HG03439 (cell line): ENCODE measurements around the gene NEURL1.

ENCODE experiments used
- ATAC-seq: cut with Tn5 transposase; IDR thresholded peaks from one replicate; pipeline ENCODE4 v1.9.1; 2021; ENCODE audit warnings: mild to moderate bottlenecking, moderate library complexity; ENCODE audit not compliant: unreplicated experiment

NEURL1 gene

GRCh38 chr10:103545366-103545765 is 51.9 kb downstream of the NEURL1 start:
- no peak for ATAC-seq

GRCh38 chr10:103545771-103546281 is 52.3 kb downstream of the NEURL1 start:
- ATAC-seq, result no peak

GRCh38 chr10:103546401-103546800 is 52.9 kb downstream of the NEURL1 start:
- no peak for ATAC-seq

GRCh38 chr10:103547391-103547946 is 54.0 kb downstream of the NEURL1 start:
- ATAC-seq, result no peak

- no peak for ATAC-seq
Measured at GRCh38 chr10:103548006-103548405, 54.5 kb downstream of the NEURL1 start.

- ATAC-seq, result no peak
Measured at GRCh38 chr10:103548581-103549348, 55.3 kb downstream of the NEURL1 start.

GRCh38 chr10:103549349-103549685 is 55.8 kb downstream of the NEURL1 start:
- no peak for ATAC-seq

- ATAC-seq, result no peak
Measured at GRCh38 chr10:103550229-103550628, 56.7 kb downstream of the NEURL1 start.

GRCh38 chr10:103551619-103552602 is 58.4 kb downstream of the NEURL1 start:
- no peak for ATAC-seq

- no peak for ATAC-seq
Measured at GRCh38 chr10:103552856-103553742, 59.6 kb downstream of the NEURL1 start.

- no peak for ATAC-seq
Measured at GRCh38 chr10:103553743-103554487, 60.4 kb downstream of the NEURL1 start.

GRCh38 chr10:103554488-103555324 is 61.2 kb downstream of the NEURL1 start:
- no peak for ATAC-seq

GRCh38 chr10:103555325-103555649 is 61.8 kb downstream of the NEURL1 start:
- ATAC-seq, result no peak

- no peak for ATAC-seq
Measured at GRCh38 chr10:103555712-103556111, 62.2 kb downstream of the NEURL1 start.

- ATAC-seq, result no peak
Measured at GRCh38 chr10:103556383-103557007, 63.0 kb downstream of the NEURL1 start.

GRCh38 chr10:103557455-103557854 is 64.0 kb downstream of the NEURL1 start:
- ATAC-seq, result no peak

GRCh38 chr10:103558911-103559310 is 65.4 kb downstream of the NEURL1 start:
- no peak for ATAC-seq

GRCh38 chr10:103559776-103560175 is 66.3 kb downstream of the NEURL1 start:
- ATAC-seq, result no peak
